GM21360 (cell line): ENCODE measurements around the gene CNTN4.

ENCODE experiments used
- ATAC-seq: cut with Tn5 transposase; IDR thresholded peaks from one replicate; pipeline ENCODE4 v1.9.1; 2021; ENCODE audit warnings: mild to moderate bottlenecking, moderate library complexity; ENCODE audit not compliant: unreplicated experiment

CNTN4 gene

GRCh38 chr3:2568929-2569328 lies 470.3 kb downstream of the CNTN4 start:
- ATAC-seq = no peak

- no peak for ATAC-seq
Measured at GRCh38 chr3:2577571-2577970, 478.9 kb downstream of the CNTN4 start.

GRCh38 chr3:2578560-2578959 lies 479.9 kb downstream of the CNTN4 start:
- no peak for ATAC-seq

GRCh38 chr3:2579206-2579605 lies 480.5 kb downstream of the CNTN4 start:
- no peak for ATAC-seq

GRCh38 chr3:2583046-2583445 lies 484.4 kb downstream of the CNTN4 start:
- ATAC-seq = no peak

GRCh38 chr3:2589336-2589969 lies 490.8 kb downstream of the CNTN4 start:
- ATAC-seq = no peak

- no peak for ATAC-seq
Measured at GRCh38 chr3:2595486-2595885, 496.8 kb downstream of the CNTN4 start.

GRCh38 chr3:2597615-2598014 lies 498.9 kb downstream of the CNTN4 start:
- no peak for ATAC-seq

GRCh38 chr3:2599471-2599870 lies 500.8 kb downstream of the CNTN4 start:
- ATAC-seq = no peak

GRCh38 chr3:2603692-2604289 lies 505.1 kb downstream of the CNTN4 start:
- ATAC-seq = no peak

GRCh38 chr3:2614578-2614977 lies 515.9 kb downstream of the CNTN4 start:
- ATAC-seq = no peak

GRCh38 chr3:2615080-2615479 lies 516.4 kb downstream of the CNTN4 start:
- no peak for ATAC-seq

- no peak for ATAC-seq
Measured at GRCh38 chr3:2623436-2623835, 524.8 kb downstream of the CNTN4 start.

- ATAC-seq = no peak
Measured at GRCh38 chr3:2628117-2628516, 529.5 kb downstream of the CNTN4 start.

- ATAC-seq = no peak
Measured at GRCh38 chr3:2635511-2635910, 536.8 kb downstream of the CNTN4 start.

GRCh38 chr3:2643606-2644005 lies 544.9 kb downstream of the CNTN4 start:
- no peak for ATAC-seq

GRCh38 chr3:2645001-2645400 lies 546.3 kb downstream of the CNTN4 start:
- no peak for ATAC-seq

GRCh38 chr3:2650746-2651145 lies 552.1 kb downstream of the CNTN4 start:
- no peak for ATAC-seq

GRCh38 chr3:2652386-2652785 lies 553.7 kb downstream of the CNTN4 start:
- no peak for ATAC-seq

GRCh38 chr3:2653706-2654105 lies 555.0 kb downstream of the CNTN4 start:
- no peak for ATAC-seq

- ATAC-seq = no peak
Measured at GRCh38 chr3:2655229-2655701, 556.6 kb downstream of the CNTN4 start.

GRCh38 chr3:2656806-2657777 lies 558.4 kb downstream of the CNTN4 start:
- no peak for ATAC-seq
